Measurements from ENCODE around the gene UBB. TPM values are rescaled to one million over a fixed set of nuclear protein-coding genes. Genes with fewer than 3 reads are reported as not detected.

Gene UBB
- total RNA-seq, 1 experiment from 2014 or later, result 2,378 TPM

DNA sequence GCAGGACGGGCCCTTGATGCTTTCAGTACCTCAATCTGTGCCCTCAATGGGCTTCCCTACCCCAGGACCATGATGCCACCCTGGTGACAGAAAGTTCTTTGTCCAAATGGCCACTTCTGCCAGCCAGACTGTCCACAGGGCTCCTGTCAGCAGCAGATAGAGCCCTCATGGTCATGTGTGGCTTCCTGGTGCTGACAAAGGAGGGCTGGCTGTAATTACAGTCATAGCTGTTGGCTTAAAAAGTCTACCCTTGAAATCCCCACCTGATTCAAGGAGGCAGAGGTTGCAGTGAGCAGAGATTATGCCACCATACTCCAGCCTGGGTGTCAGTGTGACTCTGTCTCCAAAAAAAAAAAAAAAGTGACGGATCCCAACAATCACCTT lies 37.8 kb downstream of the UBB start (continued):
- TF ChIP-seq, protein P1, sequence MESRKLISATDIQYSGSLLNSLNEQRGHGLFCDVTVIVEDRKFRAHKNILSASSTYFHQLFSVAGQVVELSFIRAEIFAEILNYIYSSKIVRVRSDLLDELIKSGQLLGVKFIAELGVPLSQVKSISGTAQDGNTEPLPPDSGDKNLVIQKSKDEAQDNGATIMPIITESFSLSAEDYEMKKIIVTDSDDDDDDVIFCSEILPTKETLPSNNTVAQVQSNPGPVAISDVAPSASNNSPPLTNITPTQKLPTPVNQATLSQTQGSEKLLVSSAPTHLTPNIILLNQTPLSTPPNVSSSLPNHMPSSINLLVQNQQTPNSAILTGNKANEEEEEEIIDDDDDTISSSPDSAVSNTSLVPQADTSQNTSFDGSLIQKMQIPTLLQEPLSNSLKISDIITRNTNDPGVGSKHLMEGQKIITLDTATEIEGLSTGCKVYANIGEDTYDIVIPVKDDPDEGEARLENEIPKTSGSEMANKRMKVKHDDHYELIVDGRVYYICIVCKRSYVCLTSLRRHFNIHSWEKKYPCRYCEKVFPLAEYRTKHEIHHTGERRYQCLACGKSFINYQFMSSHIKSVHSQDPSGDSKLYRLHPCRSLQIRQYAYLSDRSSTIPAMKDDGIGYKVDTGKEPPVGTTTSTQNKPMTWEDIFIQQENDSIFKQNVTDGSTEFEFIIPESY (IDR thresholded peaks at IDR 0.05; ENCODE audit: extremely low read depth, insufficient replicate concordance, low read length), result no peak
- TF ChIP-seq JUND (IDR thresholded peaks at IDR 0.05) (no peak), MAX (IDR thresholded peaks at IDR 0.05) (no peak), CEBPB (IDR thresholded peaks at IDR 0.05; ENCODE audit: low read depth) (no peak), EGR1 (IDR thresholded peaks at IDR 0.05; ENCODE audit: low read depth) (no peak), SP1 (IDR thresholded peaks at IDR 0.05; ENCODE audit: low read depth) (no peak), SIN3A (IDR thresholded peaks at IDR 0.05; ENCODE audit: low read depth) (no peak)

- no peaks in the 10 kb centered on the region for H3K36me3 ChIP-seq (ENCODE audit: control insufficient read depth in 1 of 2, insufficient read depth in 2 of 2, low read length in 2 of 2)
- ChIA-PET POLR2A (interaction anchor here (0.6 to 3.5 kb wide), 4 partner anchors 9 to 39 kb away, joined by 3 to 30 read pairs (median 4); partner anchors contain the start of gene UBB), RAD21 (ENCODE audit: low non-redundant PET in 1 of 2, low total read pairs in 2 of 2, uncharacterized antibody in 2 of 2, unreplicated experiment in 2 of 2) (no interaction called here), CTCF (interaction anchor here (1.0 to 1.7 kb wide), 2 partner anchors 9 to 120 kb away, joined by 3 to 15 read pairs; no protein-coding TSS in a partner anchor)
- H2AFZ ChIP-seq (ENCODE audit: low read depth, low read length, poor library complexity, severe bottlenecking), result peak overlapping the region; percentile 68
- intact Hi-C loops (cut with micrococcal nuclease), result no loop called here
- peak overlapping the region in 1 of 2 experiments; percentile 32; a peak in 2 of 4 replicates for H3K4me3 ChIP-seq (replicated peaks in 1 of 2; ENCODE audit: low read depth in 1 of 2, low read length in 2 of 2)
- no peaks in the 10 kb centered on the region for H3K27me3 ChIP-seq (ENCODE audit: insufficient read depth, low read length)
- H4K20me1 ChIP-seq (ENCODE audit: insufficient read depth), result no peaks in the 10 kb centered on the region
- peak overlapping the region; percentile 42 for H3K9ac ChIP-seq (ENCODE audit: low read length)
- ATAC-seq (peak; percentile 69), DNase-seq (ENCODE audit: low read depth, low spot score) (no peak)
- no peaks in the 10 kb centered on the region for H3K9me3 ChIP-seq (ENCODE audit: control insufficient read depth in 1 of 2, insufficient read depth in 1 of 2, low read depth in 1 of 2, low read length in 2 of 2)
- H3K27ac ChIP-seq (ENCODE audit: low read depth, low read length), result peak overlapping the region; percentile 81
- no peaks in the 10 kb centered on the region for H3K79me2 ChIP-seq (ENCODE audit: insufficient read depth, low read length)
- H3K4me2 ChIP-seq (ENCODE audit: low read length), result peak overlapping the region; percentile 78
- H3K4me1 ChIP-seq (ENCODE audit: control insufficient read depth in 1 of 2, insufficient read depth in 2 of 2, low read length in 2 of 2), result peaks cover 40 to 47% of the 10 kb centered on the region in 2 experiments
- no peaks in the 10 kb centered on the region for H3K9me2 ChIP-seq (ENCODE audit: insufficient read depth)
- no TSS peak for BruUV-seq (replicated peaks)
- no peak for TF ChIP-seq YY1 (IDR thresholded peaks at IDR 0.05; ENCODE audit: extremely low read depth, insufficient replicate concordance, low read depth, low read length)
- TF ChIP-seq, protein P2, sequence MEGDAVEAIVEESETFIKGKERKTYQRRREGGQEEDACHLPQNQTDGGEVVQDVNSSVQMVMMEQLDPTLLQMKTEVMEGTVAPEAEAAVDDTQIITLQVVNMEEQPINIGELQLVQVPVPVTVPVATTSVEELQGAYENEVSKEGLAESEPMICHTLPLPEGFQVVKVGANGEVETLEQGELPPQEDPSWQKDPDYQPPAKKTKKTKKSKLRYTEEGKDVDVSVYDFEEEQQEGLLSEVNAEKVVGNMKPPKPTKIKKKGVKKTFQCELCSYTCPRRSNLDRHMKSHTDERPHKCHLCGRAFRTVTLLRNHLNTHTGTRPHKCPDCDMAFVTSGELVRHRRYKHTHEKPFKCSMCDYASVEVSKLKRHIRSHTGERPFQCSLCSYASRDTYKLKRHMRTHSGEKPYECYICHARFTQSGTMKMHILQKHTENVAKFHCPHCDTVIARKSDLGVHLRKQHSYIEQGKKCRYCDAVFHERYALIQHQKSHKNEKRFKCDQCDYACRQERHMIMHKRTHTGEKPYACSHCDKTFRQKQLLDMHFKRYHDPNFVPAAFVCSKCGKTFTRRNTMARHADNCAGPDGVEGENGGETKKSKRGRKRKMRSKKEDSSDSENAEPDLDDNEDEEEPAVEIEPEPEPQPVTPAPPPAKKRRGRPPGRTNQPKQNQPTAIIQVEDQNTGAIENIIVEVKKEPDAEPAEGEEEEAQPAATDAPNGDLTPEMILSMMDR (IDR thresholded peaks at IDR 0.05 in 2 of 3, conservative IDR thresholded peaks at IDR 0.05 in 1 of 3; ENCODE audit: borderline replicate concordance in 1 of 3, insufficient read depth in 1 of 3, low read depth in 2 of 3, low read length in 2 of 3), result no peak
- TF ChIP-seq SIN3A (IDR thresholded peaks at IDR 0.05; ENCODE audit: low read depth), result no peak
- TF ChIP-seq EZH2phosphoT487 (IDR thresholded peaks at IDR 0.05; ENCODE audit: borderline replicate concordance), result no peak
- TF ChIP-seq ELF1 (IDR thresholded peaks at IDR 0.05; ENCODE audit: borderline replicate concordance, low read depth), result no peak
- peak; percentile 39; the same call in 1 of the 2 replicates for TF ChIP-seq POLR2AphosphoS5 (IDR thresholded peaks at IDR 0.05; ENCODE audit: low read depth, low read length)
- TF ChIP-seq RAD21 (IDR thresholded peaks at IDR 0.05; ENCODE audit: low read depth), result no peak
- TF ChIP-seq EZH2 (IDR thresholded peaks at IDR 0.05), result no peak
- TF ChIP-seq ZFX (IDR thresholded peaks at IDR 0.05), result no peak
- TF ChIP-seq CBX3 (IDR thresholded peaks at IDR 0.05; ENCODE audit: low read depth), result peak; percentile 59; the same call in 1 of the 2 replicates
- no peak for TF ChIP-seq CEBPB (IDR thresholded peaks at IDR 0.05; ENCODE audit: low read depth)
- no peak for TF ChIP-seq EGR1 (IDR thresholded peaks at IDR 0.05; ENCODE audit: low read depth)
- TF ChIP-seq POLR2A (IDR thresholded peaks at IDR 0.05; ENCODE audit: borderline replicate concordance, extremely low read depth, insufficient read depth, insufficient read length), result no peak
- TF ChIP-seq JUND (IDR thresholded peaks at IDR 0.05), result peak; percentile 76
- TF ChIP-seq, protein P1 (IDR thresholded peaks at IDR 0.05; ENCODE audit: extremely low read depth, insufficient replicate concordance, low read length), result peak; percentile 14
- peak; percentile 34; the same call in 1 of the 2 replicates for TF ChIP-seq SP1 (IDR thresholded peaks at IDR 0.05; ENCODE audit: low read depth)
Observed at GRCh38 chr17:16419074-16419928, 38.4 kb downstream of the UBB start.
